ENCODE data around the gene LILRA5. TPM values are rescaled to one million over a fixed set of nuclear protein-coding genes. Genes with fewer than 3 reads are reported as not detected.

LILRA5 gene
- total RNA-seq, 1 donor from 2014 or later, result 2.9 TPM

DNA sequence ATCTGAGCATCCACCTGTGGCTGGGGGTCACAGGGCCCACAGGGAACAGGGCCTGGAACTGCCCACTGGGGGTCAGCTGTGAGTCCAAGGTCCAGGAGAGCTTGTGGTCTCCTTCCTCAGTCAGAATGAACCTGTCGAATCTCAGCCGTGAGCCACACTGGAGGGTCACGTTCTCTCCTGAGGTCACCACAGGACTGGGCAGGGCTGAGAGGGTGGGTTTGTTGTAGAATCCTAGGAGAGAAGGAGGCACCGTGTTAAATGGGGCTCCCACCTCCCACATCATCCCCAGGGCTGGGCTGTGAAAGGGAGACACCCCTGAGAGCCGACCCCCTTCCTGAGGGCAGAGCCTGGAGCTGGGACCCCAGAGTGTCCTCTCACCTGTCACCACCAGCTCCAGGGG, 1.5 kb downstream of the LILRA5 start:
- no peak overlapping the region for H3K4me3 ChIP-seq
- no peaks in the 10 kb centered on the region for H3K27me3 ChIP-seq
- no peaks in the 10 kb centered on the region for H3K36me3 ChIP-seq
- no peak for DNase-seq (ENCODE audit: extremely low spot score in 2 of 2)
- no peaks in the 10 kb centered on the region for H3K9me3 ChIP-seq
- intact Hi-C loops (cut with DNase I), result no loop called here
- no peak overlapping the region for H3K27ac ChIP-seq
- TF ChIP-seq, protein P1, sequence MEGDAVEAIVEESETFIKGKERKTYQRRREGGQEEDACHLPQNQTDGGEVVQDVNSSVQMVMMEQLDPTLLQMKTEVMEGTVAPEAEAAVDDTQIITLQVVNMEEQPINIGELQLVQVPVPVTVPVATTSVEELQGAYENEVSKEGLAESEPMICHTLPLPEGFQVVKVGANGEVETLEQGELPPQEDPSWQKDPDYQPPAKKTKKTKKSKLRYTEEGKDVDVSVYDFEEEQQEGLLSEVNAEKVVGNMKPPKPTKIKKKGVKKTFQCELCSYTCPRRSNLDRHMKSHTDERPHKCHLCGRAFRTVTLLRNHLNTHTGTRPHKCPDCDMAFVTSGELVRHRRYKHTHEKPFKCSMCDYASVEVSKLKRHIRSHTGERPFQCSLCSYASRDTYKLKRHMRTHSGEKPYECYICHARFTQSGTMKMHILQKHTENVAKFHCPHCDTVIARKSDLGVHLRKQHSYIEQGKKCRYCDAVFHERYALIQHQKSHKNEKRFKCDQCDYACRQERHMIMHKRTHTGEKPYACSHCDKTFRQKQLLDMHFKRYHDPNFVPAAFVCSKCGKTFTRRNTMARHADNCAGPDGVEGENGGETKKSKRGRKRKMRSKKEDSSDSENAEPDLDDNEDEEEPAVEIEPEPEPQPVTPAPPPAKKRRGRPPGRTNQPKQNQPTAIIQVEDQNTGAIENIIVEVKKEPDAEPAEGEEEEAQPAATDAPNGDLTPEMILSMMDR (IDR thresholded peaks at IDR 0.05), result no peak
- TF ChIP-seq POLR2A (IDR thresholded peaks at IDR 0.05) (no peak), POLR2AphosphoS5 (IDR thresholded peaks at IDR 0.05; ENCODE audit: insufficient read depth in 1 of 2, low read depth in 1 of 2) (no peak)
- no peaks in the 10 kb centered on the region for H3K4me1 ChIP-seq

DNA sequence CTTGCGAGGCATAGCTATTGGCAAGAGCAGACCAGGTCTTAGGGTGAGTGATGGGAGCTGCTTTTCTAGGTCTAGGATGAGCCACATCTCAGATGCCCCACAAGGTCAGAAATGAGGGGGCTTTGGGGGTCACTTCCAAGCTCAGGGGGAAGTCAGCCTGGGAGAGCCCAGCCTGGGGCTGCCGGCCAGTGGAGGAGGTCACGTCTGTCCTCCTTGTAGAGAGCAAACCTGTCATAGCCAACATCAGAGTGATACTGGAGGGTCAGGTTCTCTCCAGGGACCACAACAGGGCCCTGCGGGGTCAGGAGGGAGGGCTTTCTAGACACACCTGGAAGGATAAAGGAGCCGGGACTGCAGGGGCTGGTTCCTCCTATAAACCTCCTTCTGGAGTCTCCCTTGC, 2.4 kb downstream of the LILRA5 start:
- Histone ChIP-seq H3K27me3 (no peaks in the 10 kb centered on the region), H3K27ac (no peak overlapping the region), H3K36me3 (no peaks in the 10 kb centered on the region), H3K4me1 (no peaks in the 10 kb centered on the region), H3K9me3 (no peaks in the 10 kb centered on the region), H3K4me3 (no peak overlapping the region)
- TF ChIP-seq, protein P1 (IDR thresholded peaks at IDR 0.05), result no peak
- TF ChIP-seq POLR2AphosphoS5 (IDR thresholded peaks at IDR 0.05; ENCODE audit: insufficient read depth in 1 of 2, low read depth in 1 of 2) (no peak), POLR2A (IDR thresholded peaks at IDR 0.05) (no peak)
- peak in 1 of 2 donors; percentile 64 for DNase-seq (ENCODE audit: extremely low spot score in 2 of 2)
- intact Hi-C loops (cut with DNase I), result no loop called here

DNA sequence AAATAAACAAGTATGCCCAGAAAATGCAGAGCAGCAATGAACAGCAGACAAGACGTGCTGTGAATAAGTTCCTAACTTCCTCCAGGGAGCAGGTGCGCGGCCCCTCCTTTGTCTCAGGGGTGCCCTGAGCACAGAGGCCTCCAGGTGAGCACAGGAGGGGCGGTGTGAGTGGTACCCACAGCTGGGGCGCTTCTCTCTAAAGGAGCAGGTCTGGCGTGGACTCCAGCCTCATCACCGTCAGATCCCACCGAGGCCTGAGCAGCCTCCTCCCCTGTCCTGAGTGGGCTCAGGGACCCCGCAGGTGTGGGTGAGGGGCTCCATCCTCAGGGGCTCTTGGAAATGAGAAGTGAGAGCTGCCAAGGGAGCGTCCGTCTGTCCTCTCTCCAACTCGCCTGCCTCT, 3.2 kb downstream of the LILRA5 start:
- intact Hi-C loops (cut with DNase I), result no loop called here
- no peak for DNase-seq (ENCODE audit: extremely low spot score in 2 of 2)
- H3K27me3 ChIP-seq, result no peaks in the 10 kb centered on the region
- H3K9me3 ChIP-seq, result no peaks in the 10 kb centered on the region
- H3K4me1 ChIP-seq, result no peaks in the 10 kb centered on the region
- H3K4me3 ChIP-seq, result no peak overlapping the region
- TF ChIP-seq POLR2AphosphoS5 (IDR thresholded peaks at IDR 0.05; ENCODE audit: insufficient read depth in 1 of 2, low read depth in 1 of 2) (no peak), POLR2A (IDR thresholded peaks at IDR 0.05) (no peak)
- TF ChIP-seq, protein P1 (IDR thresholded peaks at IDR 0.05), result no peak
- no peak overlapping the region for H3K27ac ChIP-seq
- no peaks in the 10 kb centered on the region for H3K36me3 ChIP-seq

DNA sequence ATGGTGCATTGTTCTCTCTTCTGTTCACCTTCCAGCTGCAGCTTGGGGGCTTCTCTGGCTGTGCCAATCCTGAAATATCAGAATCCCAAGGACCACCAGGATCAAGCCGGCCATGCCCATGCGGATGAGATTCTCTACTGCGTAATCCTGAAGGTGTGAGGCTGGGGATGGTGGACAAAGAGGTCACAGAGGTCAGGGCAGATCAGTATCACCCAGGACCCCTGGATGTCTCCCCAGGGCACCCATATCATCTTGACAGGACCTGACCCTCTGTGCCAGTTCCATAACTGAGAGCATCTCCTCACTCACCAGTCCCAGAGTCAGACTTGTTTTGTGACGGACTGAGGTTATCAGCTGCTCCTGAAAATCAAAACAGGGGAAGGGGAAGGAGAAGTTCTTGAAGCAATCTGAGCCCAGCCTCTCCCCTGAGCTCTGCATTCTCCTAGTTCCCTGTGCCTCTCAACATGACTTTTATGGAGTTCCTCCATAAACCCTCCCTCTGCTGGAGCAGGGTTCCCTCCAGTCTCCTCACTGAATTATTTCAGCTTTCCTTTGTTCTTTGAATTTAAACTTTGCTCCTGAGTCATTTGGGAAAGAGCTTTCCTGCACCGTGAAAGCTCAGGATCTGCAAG, 5.5 kb downstream of the LILRA5 start:
- Histone ChIP-seq H3K36me3 (no peaks in the 10 kb centered on the region), H3K4me1 (no peaks in the 10 kb centered on the region), H3K27me3 (no peaks in the 10 kb centered on the region), H3K4me3 (no peak overlapping the region), H3K9me3 (no peaks in the 10 kb centered on the region), H3K27ac (no peak overlapping the region)
- no peak for DNase-seq (ENCODE audit: extremely low spot score in 2 of 2)
- intact Hi-C loops (cut with DNase I), result no loop called here
- TF ChIP-seq POLR2AphosphoS5 (IDR thresholded peaks at IDR 0.05; ENCODE audit: insufficient read depth in 1 of 2, low read depth in 1 of 2) (no peak), POLR2A (IDR thresholded peaks at IDR 0.05) (no peak)
- TF ChIP-seq, protein P1 (IDR thresholded peaks at IDR 0.05), result no peak

- H3K27me3 ChIP-seq, result no peaks in the 10 kb centered on the region
Observed at GRCh38 chr19:54305141-54305540, 7.8 kb downstream of the LILRA5 start.

More at GRCh38 chr19:54305141-54305540, 7.8 kb downstream of the LILRA5 start:
- TF ChIP-seq POLR2AphosphoS5 (IDR thresholded peaks at IDR 0.05; ENCODE audit: insufficient read depth in 1 of 2, low read depth in 1 of 2) (no peak), POLR2A (IDR thresholded peaks at IDR 0.05) (no peak)
- TF ChIP-seq, protein P1 (IDR thresholded peaks at IDR 0.05), result no peak
- Histone ChIP-seq H3K9me3 (no peaks in the 10 kb centered on the region), H3K4me3 (no peak overlapping the region), H3K27ac (no peak overlapping the region), H3K4me1 (no peaks in the 10 kb centered on the region), H3K36me3 (no peaks in the 10 kb centered on the region)
- intact Hi-C loops (cut with DNase I), result no loop called here
- no peak for DNase-seq (ENCODE audit: extremely low spot score in 2 of 2)

Data from vagina (tissue), 2 donors.